Panc1 (cell line): ENCODE measurements around the gene DNASE1L1. TPM values are rescaled to one million over a fixed set of nuclear protein-coding genes. Genes with fewer than 3 reads are reported as not detected.

ENCODE experiments used
- ATAC-seq: fragments of 200-7000 bp; cut with Tn5 transposase; 2 replicates; pipeline ENCODE4 v1.9.1; 2020; ENCODE audit warnings: mild to moderate bottlenecking, moderate library complexity
- Bru-seq: library from RNA; stranded (reverse); fragments of 400-500 nt; gene quantifications from one replicate; lab custom pipeline; 2021; lab: Mats Ljungman, UMichigan
- BruChase-seq, 2 experiments: library from RNA; stranded (reverse); fragments of 400-500 nt; gene quantifications; one replicate each; lab custom pipeline; 2021; lab: Mats Ljungman, UMichigan
- BruUV-seq: library from RNA; stranded (reverse); fragments of 400-500 nt; replicated peaks from 2 replicates; lab custom pipeline; 2021; lab: Mats Ljungman, UMichigan
- CTCF ChIA-PET: fragments of 300-600 bp; sonication (Branson Sonifier 250); formaldehyde crosslinking; loops from one replicate; lab custom pipeline; 2022; ENCODE audit warnings: antibody characterized with exemption; lab: Charles Lee
- POLR2A ChIA-PET: fragments of 300-600 bp; sonication (Branson Sonifier 250); formaldehyde crosslinking; loops from one replicate; lab custom pipeline; 2022; ENCODE audit warnings: antibody characterized with exemption; lab: Charles Lee
- DNase-seq: peaks from one replicate; pipeline ENCODE4 v3.0.0-alpha.2; 2010; ENCODE audit warnings: low read depth, low spot score
- H3K27ac ChIP-seq: 2 replicates; pipeline ENCODE4 v1.5.1; 2011; ENCODE audit warnings: mild to moderate bottlenecking, low read length, inconsistent platforms
- H3K27me3 ChIP-seq: fragments of 200-500 bp; sonication (Bioruptor generic); 2 replicates; pipeline ENCODE4 v1.6.0; 2014; ENCODE audit warnings: low read length, inconsistent platforms; ENCODE audit not compliant: control insufficient read depth, insufficient read depth
- H3K36me3 ChIP-seq: fragments of 200-500 bp; sonication (Bioruptor generic); 2 replicates; pipeline ENCODE4 v1.5.1; 2014; ENCODE audit warnings: inconsistent platforms, mild to moderate bottlenecking, low read length, moderate library complexity; ENCODE audit not compliant: control insufficient read depth, insufficient read depth
- H3K4me1 ChIP-seq: 2 replicates; pipeline ENCODE4 v1.5.1; 2011; ENCODE audit warnings: inconsistent platforms, mild to moderate bottlenecking, low read length, moderate library complexity; ENCODE audit not compliant: control insufficient read depth, insufficient read depth
- H3K4me3 ChIP-seq, 2 experiments: 2 replicates each; pipeline ENCODE4 v1.5.1; 2011 to 2012; ENCODE audit warnings: low read depth in 2 of 2, low read length in 2 of 2, mild to moderate bottlenecking in 2 of 2, inconsistent platforms in 1 of 2, moderate library complexity in 1 of 2
- H3K9me3 ChIP-seq: fragments of 200-500 bp; sonication (Bioruptor generic); 2 replicates; pipeline ENCODE4 v1.5.1; 2014; ENCODE audit warnings: low read depth, mild to moderate bottlenecking, inconsistent platforms, low read length, moderate library complexity; ENCODE audit not compliant: control insufficient read depth, insufficient read depth
- CTCF ChIP-seq: fragments of 450-650 bp; IDR thresholded peaks from 2 replicates; pipeline ENCODE4 v1.5.1; 2017; ENCODE audit warnings: mild to moderate bottlenecking
- POLR2AphosphoS5 ChIP-seq: IDR thresholded peaks from 2 replicates; pipeline ENCODE4 v1.6.1; 2012; ENCODE audit warnings: mild to moderate bottlenecking, low read depth, low read length, moderate library complexity
- REST ChIP-seq, 2 experiments: IDR thresholded peaks; 2 replicates each; pipeline ENCODE4 v1.6.1; 2011 to 2012; ENCODE audit warnings: low read depth in 2 of 2, control low read depth in 1 of 2, low read length in 1 of 2, mild to moderate bottlenecking in 1 of 2, moderate library complexity in 1 of 2; ENCODE audit not compliant: insufficient read depth in 1 of 2
- SIN3A ChIP-seq: IDR thresholded peaks from 2 replicates; pipeline ENCODE4 v1.6.1; 2012; ENCODE audit warnings: low read depth, mild to moderate bottlenecking, low read length, moderate library complexity, borderline replicate concordance; ENCODE audit not compliant: insufficient read depth
- TCF7L2 ChIP-seq: IDR thresholded peaks from 2 replicates; pipeline ENCODE4 v1.6.1; 2011; ENCODE audit warnings: mild to moderate bottlenecking, low read depth, low read length, inconsistent platforms
- in situ Hi-C: cut with HindIII; loops from 2 replicates; pipeline ENCODE4 v1.10.0; 2016; ENCODE audit warnings: low sequenced_read_pairs, low pct_unique_long_range_greater_than_20kb
- intact Hi-C: fragments of 100-400 bp; cut with micrococcal nuclease; formaldehyde crosslinking; loops from one replicate; pipeline ENCODE4 v1.10.0; 2022; ENCODE audit not compliant: unreplicated experiment
- long read RNA-seq: library from polyadenylated mRNA; unstranded; transcript quantifications from one replicate; pipeline ENCODE4 v2.0.0, GENCODE V29; 2021; ENCODE audit not compliant: unreplicated experiment
- polyA plus RNA-seq: library from polyadenylated mRNA; unstranded; fragments of >200 nt; gene quantifications from one replicate; pipeline ENCODE4 v1.2.1, GENCODE V29; 2012; ENCODE audit warnings: missing spikeins; ENCODE audit not compliant: insufficient read length
- total RNA-seq: library from RNA; stranded (reverse); gene quantifications from one replicate; pipeline ENCODE4 v1.2.1, GENCODE V29; 2021; ENCODE audit not compliant: unreplicated experiment

DNASE1L1 gene
- total RNA-seq (60.4 TPM), Bru-seq, nascent RNA (percentile 69 among the genes with signal in this experiment), BruChase-seq, experiment 1, labeled RNA remaining after a 2-hour chase (percentile 78 among the genes with signal in this experiment), BruChase-seq, experiment 2, labeled RNA remaining after a 6-hour chase (percentile 84 among the genes with signal in this experiment)
- 104 TPM for polyA plus RNA-seq
- long read RNA-seq, transcript DNASE1L1-203 (8 exons, 2,110 nt), result major isoform, 16 of 49 reads
- long read RNA-seq, partial matches to known transcripts, result 21 of 49 reads
- long read RNA-seq, other reads (novel, unspliced or antisense), result 4 of 49 reads

GRCh38 chrX:154409222-154409871, at the start of gene DNASE1L1:
Gene DNASE1L1, minus strand, starts transcription at chrX:154409254. Its CDS starts 3,686 bp downstream, at chrX:154405568.
- H3K36me3 ChIP-seq, result no peaks in the 10 kb centered on the region
- H3K27ac ChIP-seq, result peak within 1 kb of the TSS; percentile 93
- H3K27me3 ChIP-seq, result no peaks in the 10 kb centered on the region
- H3K9me3 ChIP-seq, result no peaks in the 10 kb centered on the region
- DNase-seq (no peak), ATAC-seq (peak; percentile 92)
- in situ Hi-C loops, result no loop called here
- peak within 1 kb of the TSS; percentile 49 to 88 for H3K4me3 ChIP-seq
- TF ChIP-seq TCF7L2, result no peak
- peak; percentile 33; the same call in 1 of the 2 replicates for TF ChIP-seq POLR2AphosphoS5
- ChIA-PET CTCF (interaction anchor here (0.6 kb wide), 1 partner anchor 81 kb away, joined by 3 read pairs; the partner anchor contains the start of gene SLC10A3), POLR2A (interaction anchor here (0.6 kb wide), 1 partner anchor 355 kb away, joined by 3 read pairs; no protein-coding TSS in a partner anchor)
- H3K4me1 ChIP-seq, result peaks cover 27% of the 10 kb centered on the region
- intact Hi-C loops, result no loop called here
- BruUV-seq, result no TSS peak

GRCh38 chrX:154458116-154458953, 49.3 kb upstream of the DNASE1L1 start, which contains the start of gene PLXNA3:
Gene PLXNA3, plus strand, starts transcription at chrX:154458281. Its CDS starts 1,903 bp downstream, at chrX:154460184.
- CTCF ChIA-PET, result no interaction called here
- Histone ChIP-seq H3K27ac (peak within 1 kb of the TSS; percentile 85), H3K4me3 (peak within 1 kb of the TSS; percentile 78 to 89), H3K36me3 (no peaks in the 10 kb centered on the region), H3K27me3 (no peaks in the 10 kb centered on the region), H3K9me3 (no peaks in the 10 kb centered on the region), H3K4me1 (peaks cover 5% of the 10 kb centered on the region)
- TSS peak; percentile 68 for BruUV-seq
- DNase-seq (no peak), ATAC-seq (peak; percentile 80)
- in situ Hi-C loops (no loop called here), intact Hi-C loops (no loop called here)
- peak; percentile 85; the same call in 1 of the 2 replicates for TF ChIP-seq SIN3A
- TF ChIP-seq CTCF, result no peak
- TF ChIP-seq POLR2AphosphoS5, result peak; percentile 59; the same call in 1 of the 2 replicates
- no peak for TF ChIP-seq REST (IDR thresholded peaks at IDR 0.05; ENCODE audit: insufficient read depth in 1 of 2, low read depth in 2 of 2, low read length in 1 of 2)
- TF ChIP-seq TCF7L2, result no peak
- POLR2A ChIA-PET, result no interaction called here
